ENCODE measurements around the gene ABCA10.

ABCA10 gene

GRCh38 chr17:69154267-69154666, 74.4 kb downstream of the ABCA10 start:
- DNase-seq = no peak

GRCh38 chr17:69150333-69150732, 78.3 kb downstream of the ABCA10 start:
- no peak for DNase-seq

GRCh38 chr17:69147460-69147859, 81.2 kb downstream of the ABCA10 start:
- DNase-seq = no peak

GRCh38 chr17:69144331-69145255, 84.0 kb downstream of the ABCA10 start:
- no peak for DNase-seq

- no peak for DNase-seq
Observed at GRCh38 chr17:69143683-69144231, 84.9 kb downstream of the ABCA10 start.

- DNase-seq = no peak
Observed at GRCh38 chr17:69143151-69143550, 85.5 kb downstream of the ABCA10 start.

- no peak for DNase-seq
Observed at GRCh38 chr17:69142175-69142802, 86.3 kb downstream of the ABCA10 start.

GRCh38 chr17:69141431-69142174, 87.0 kb downstream of the ABCA10 start, which contains the start of gene ABCA6:
TSS of gene ABCA6 (minus strand) at chr17:69141895. CDS start at chr17:69140703, 1,192 bp downstream.
- no peak for DNase-seq

- no peak for DNase-seq
Observed at GRCh38 chr17:69134112-69134511, 94.5 kb downstream of the ABCA10 start.

- no peak for DNase-seq
Observed at GRCh38 chr17:69130627-69131296, 97.9 kb downstream of the ABCA10 start.

- DNase-seq = no peak
Observed at GRCh38 chr17:69123626-69124025, 105.0 kb downstream of the ABCA10 start.

GRCh38 chr17:69122065-69122464, 106.6 kb downstream of the ABCA10 start:
- DNase-seq = no peak

GRCh38 chr17:69117855-69118784, 110.5 kb downstream of the ABCA10 start:
- no peak for DNase-seq

- no peak for DNase-seq
Observed at GRCh38 chr17:69111794-69112193, 116.8 kb downstream of the ABCA10 start.

- no peak for DNase-seq
Observed at GRCh38 chr17:69105907-69106730, 122.5 kb downstream of the ABCA10 start.

GRCh38 chr17:69103557-69104233, 124.9 kb downstream of the ABCA10 start:
- no peak for DNase-seq

GRCh38 chr17:69098625-69099024, 130.0 kb downstream of the ABCA10 start:
- DNase-seq = no peak
